B cell (primary cell): ENCODE data around the gene SLC2A9. TPM values are rescaled to one million over a fixed set of nuclear protein-coding genes. Genes with fewer than 3 reads are reported as not detected.

Source experiments
- ATAC-seq: fragments of 200-7000 bp; cut with Tn5 transposase; one replicate; pipeline ENCODE4 v1.10.0; 2021; ENCODE audit warnings: low read depth, mild to moderate bottlenecking, moderate number of reproducible peaks, moderate library complexity
- CTCF ChIA-PET: fragments of 350-600 bp; sonication (Branson Sonifier 250); formaldehyde crosslinking; loops from one replicate; lab custom pipeline; 2021; ENCODE audit warnings: antibody characterized with exemption, inconsistent platforms; lab: Charles Lee
- POLR2A ChIA-PET: fragments of 350-600 bp; sonication (Branson Sonifier 250); formaldehyde crosslinking; loops from one replicate; lab custom pipeline; 2021; ENCODE audit warnings: antibody characterized with exemption; lab: Charles Lee
- DNase-seq: peaks from one replicate; pipeline ENCODE4 v3.0.0; 2013
- H2AFZ ChIP-seq: 2 replicates; pipeline ENCODE4 v1.6.1; 2012; ENCODE audit warnings: mild to moderate bottlenecking, low read depth, low read length; ENCODE audit not compliant: insufficient read depth, poor library complexity, severe bottlenecking
- H3K27ac ChIP-seq, 2 donors: 1 replicate in 1 of 2; 2 replicates in 1 of 2; pipeline ENCODE4 v1.5.1; 2012 to 2013; ENCODE audit warnings: low read length in 2 of 2, mild to moderate bottlenecking in 2 of 2, moderate library complexity in 1 of 2
- H3K27me3 ChIP-seq, 4 experiments: fragments of 200-600 bp in 1 of 4; sonication (generic) in 1 of 4; replicated peaks in 1 of 4; 1 replicate in 2 of 4; 2 replicates in 2 of 4; pipeline versions ENCODE4 v1.6.1 to v1.7.0; 2013 to 2016; ENCODE audit warnings: low read length in 3 of 4, mild to moderate bottlenecking in 2 of 4, mixed read lengths in 1 of 4, moderate library complexity in 1 of 4; ENCODE audit not compliant: insufficient read depth in 4 of 4, control insufficient read depth in 3 of 4; ENCODE audit errors: control extremely low read depth in 1 of 4
- H3K36me3 ChIP-seq, 2 experiments: replicated peaks in 1 of 2; 1 replicate in 1 of 2; 2 replicates in 1 of 2; pipeline versions ENCODE4 v1.6.1 to v1.7.1; 2013; ENCODE audit warnings: low read length in 1 of 2; ENCODE audit not compliant: insufficient read depth in 2 of 2, control insufficient read depth in 1 of 2; ENCODE audit errors: control extremely low read depth in 1 of 2, extremely low read depth in 1 of 2
- H3K4me1 ChIP-seq, 2 donors: fragments of 200-600 bp in 1 of 2; sonication (generic) in 1 of 2; 1 replicate in 1 of 2; 2 replicates in 1 of 2; pipeline versions ENCODE4 v1.5.1 to v1.6.1; 2013 to 2017; ENCODE audit warnings: low read length in 2 of 2; ENCODE audit not compliant: control insufficient read depth in 2 of 2, insufficient read depth in 2 of 2
- H3K4me2 ChIP-seq: replicated peaks from 2 replicates; pipeline ENCODE3; 2012; ENCODE audit warnings: mild to moderate bottlenecking, low read depth, low read length; ENCODE audit not compliant: poor library complexity, severe bottlenecking
- H3K4me3 ChIP-seq, 5 experiments: fragments of 200-600 bp in 1 of 5; sonication (generic) in 1 of 5; 1 replicate in 3 of 5; 2 replicates in 2 of 5; pipeline versions ENCODE4 v1.5.1 to v1.7.0; 2011 to 2016; ENCODE audit warnings: low read length in 4 of 5, mild to moderate bottlenecking in 4 of 5, low read depth in 2 of 5, control low read depth in 1 of 5, moderate library complexity in 1 of 5; ENCODE audit not compliant: insufficient read depth in 1 of 5; ENCODE audit errors: control extremely low read depth in 1 of 5, extremely low read depth in 1 of 5
- H3K79me2 ChIP-seq: fragments of 200-600 bp; sonication (generic); one replicate; pipeline ENCODE4 v1.6.0; 2016; ENCODE audit warnings: low read length; ENCODE audit not compliant: control insufficient read depth, insufficient read depth
- H3K9ac ChIP-seq: fragments of 200-600 bp; sonication (generic); 2 replicates; pipeline ENCODE4 v1.6.1; 2017; ENCODE audit warnings: mild to moderate bottlenecking, low read length, moderate library complexity
- H3K9me3 ChIP-seq, 3 donors: one replicate each; pipeline versions ENCODE4 v1.6.1 to v1.7.1; 2013; ENCODE audit warnings: low read length in 2 of 3; ENCODE audit not compliant: control insufficient read depth in 2 of 3, insufficient read depth in 1 of 3; ENCODE audit errors: control extremely low read depth in 1 of 3
- H4K20me1 ChIP-seq: 2 replicates; pipeline ENCODE4 v1.6.0; 2012; ENCODE audit warnings: mild to moderate bottlenecking, low read length; ENCODE audit not compliant: insufficient read depth, control insufficient read depth, poor library complexity, severe bottlenecking
- H3K27ac Mint-ChIP-seq: one replicate; pipeline ENCODE4 v1.8.0; 2021; ENCODE audit warnings: mixed read lengths
- H3K27me3 Mint-ChIP-seq: one replicate; pipeline ENCODE4 v1.8.0; 2021; ENCODE audit warnings: mixed read lengths
- H3K4me1 Mint-ChIP-seq: one replicate; pipeline ENCODE4 v1.8.0; 2021; ENCODE audit warnings: mixed read lengths
- H3K4me3 Mint-ChIP-seq: one replicate; pipeline ENCODE4 v1.8.0; 2021; ENCODE audit warnings: mixed read lengths
- H3K9me3 Mint-ChIP-seq: one replicate; pipeline ENCODE4 v1.8.0; 2022; ENCODE audit warnings: mixed read lengths; ENCODE audit not compliant: insufficient read depth
- CTCF ChIP-seq: fragments of 200-600 bp; IDR thresholded peaks from one replicate; pipeline ENCODE4 v1.8.0; 2022; ENCODE audit warnings: antibody characterized with exemption, mild to moderate bottlenecking
- EZH2 ChIP-seq: IDR thresholded peaks from 2 replicates; pipeline ENCODE4 v1.6.1; 2012; ENCODE audit warnings: borderline replicate concordance, low read depth, mild to moderate bottlenecking, moderate library complexity, low read length; ENCODE audit not compliant: insufficient read depth, poor library complexity, severe bottlenecking
- WGBS: methylation state at CpG from one replicate; pipeline ENCODE4 v1.1.5; 2013; ENCODE audit warnings: missing lambda C conversion rate; ENCODE audit not compliant: insufficient coverage; 5-methylcytosine and 5-hydroxymethylcytosine counted together
- intact Hi-C: fragments of 100-400 bp; cut with micrococcal nuclease; formaldehyde crosslinking; loops from one replicate; pipeline ENCODE4 v1.10.0; 2022
- polyA plus RNA-seq: library from polyadenylated mRNA; depleted of rRNA; stranded (reverse); fragments of >200 nt; gene quantifications from 2 replicates; pipeline ENCODE4 v1.2.3, GENCODE V29; 2012
- total RNA-seq, 2 donors: library from RNA; stranded (reverse); fragments of 120-200 nt in 1 of 2; gene quantifications; 1 replicate in 1 of 2; 2 replicates in 1 of 2; pipeline versions ENCODE4 v1.2.3 to v1.2.4, GENCODE V29; 2013 to 2022

Gene SLC2A9
- total and polyA plus RNA-seq, 2 donors (not counting 1 experiment from before 2014, with no cell fraction given), result 0.89 to 2.1 TPM

- WGBS, result 50% methylated on average over 1 of the region's 3 CpGs
- Histone ChIP-seq H3K9me3 (no peaks in the 10 kb centered on the region), H3K4me1 (no peaks in the 10 kb centered on the region), H3K27me3 (no peaks in the 10 kb centered on the region), H4K20me1 (no peaks in the 10 kb centered on the region), H3K9ac (no peak overlapping the region), H3K4me2 (no peak overlapping the region), H3K79me2 (no peaks in the 10 kb centered on the region), H3K4me3 (no peak overlapping the region), H3K27ac (no peak overlapping the region), H3K36me3 (no peaks in the 10 kb centered on the region), H2AFZ (no peak overlapping the region)
- POLR2A ChIA-PET, result no interaction called here
- no peak for TF ChIP-seq CTCF
- no peak for TF ChIP-seq EZH2
- intact Hi-C loops, result no loop called here
- DNase-seq (no peak), ATAC-seq (no peak)
- Mint-ChIP-seq H3K27me3 (no peaks in the 10 kb centered on the region), H3K9me3 (no peaks in the 10 kb centered on the region), H3K4me1 (no peaks in the 10 kb centered on the region), H3K27ac (no peak overlapping the region), H3K4me3 (no peak overlapping the region)
- CTCF ChIA-PET, result no interaction called here
Observed at GRCh38 chr4:9916937-9917336, 104.4 kb downstream of the SLC2A9 start.

GRCh38 chr4:9916346-9916745, 105.0 kb downstream of the SLC2A9 start:
- Histone ChIP-seq H3K27me3 (no peaks in the 10 kb centered on the region), H2AFZ (no peak overlapping the region), H3K4me2 (no peak overlapping the region), H3K36me3 (no peaks in the 10 kb centered on the region), H3K79me2 (no peaks in the 10 kb centered on the region), H3K9ac (no peak overlapping the region), H3K4me3 (no peak overlapping the region), H3K27ac (no peak overlapping the region), H3K4me1 (no peaks in the 10 kb centered on the region), H3K9me3 (peaks cover 0 to 2% (median 0%) of the 10 kb centered on the region in 3 donors), H4K20me1 (no peaks in the 10 kb centered on the region)
- no CpG with 5 or more reads among the region's 1 CpG for WGBS
- H3K4me1 Mint-ChIP-seq, result no peaks in the 10 kb centered on the region
- ChIA-PET POLR2A (no interaction called here), CTCF (no interaction called here)
- DNase-seq, result no peak
- no peak overlapping the region for H3K4me3 Mint-ChIP-seq
- no peak overlapping the region for H3K27ac Mint-ChIP-seq
- intact Hi-C loops, result no loop called here
- no peak for TF ChIP-seq CTCF
- no peak for TF ChIP-seq EZH2
- H3K9me3 Mint-ChIP-seq, result no peaks in the 10 kb centered on the region
- no peaks in the 10 kb centered on the region for H3K27me3 Mint-ChIP-seq
- no peak for ATAC-seq
